Renal pelvis (tissue), 4 donors: Measurements from ENCODE around the gene TNFAIP1. TPM values are rescaled to one million over a fixed set of nuclear protein-coding genes. Genes with fewer than 3 reads are reported as not detected.

ENCODE experiments used
- DNase-seq: peaks from one replicate; pipeline ENCODE4 v3.0.0-alpha.2; 2013
- polyA plus RNA-seq, 3 donors: library from polyadenylated mRNA; unstranded; fragments of 120-200 nt; gene quantifications; one replicate each; pipeline ENCODE4 v1.2.1, GENCODE V29; 2013; ENCODE audit not compliant: insufficient read length in 3 of 3

Gene TNFAIP1
- polyA plus RNA-seq, 3 donors: 40.7 to 44.6 (median 44.5) TPM

- no peak for DNase-seq
Measured at GRCh38 chr17:28395426-28395825, 59.9 kb downstream of the TNFAIP1 start.

- DNase-seq: no peak
Measured at GRCh38 chr17:28395968-28396367, 60.4 kb downstream of the TNFAIP1 start.

Other genes starting within 250 kb of the TNFAIP1 start
- 10 to 100 TPM; 53.6 to 62.3 (median 54.4) TPM for gene TMEM97, start 16.6 kb upstream of the TNFAIP1 start, polyA plus RNA-seq
- gene IFT20, start 289 bp upstream of the TNFAIP1 start, polyA plus RNA-seq: 10 to 100 TPM; 50.6 to 58.9 (median 54.0) TPM
- gene POLDIP2, start 21.8 kb downstream of the TNFAIP1 start, polyA plus RNA-seq: 100 to 1,000 TPM in 1 of 3 donors, 10 to 100 TPM in 2; 87.6 to 102 (median 93.9) TPM
- gene SEBOX, start 29.4 kb downstream of the TNFAIP1 start, polyA plus RNA-seq: not detected
- 10 to 100 TPM; 18.7 to 25.2 (median 20.4) TPM for gene VTN, start 34.5 kb downstream of the TNFAIP1 start, polyA plus RNA-seq
- gene SARM1, start 35.9 kb downstream of the TNFAIP1 start, polyA plus RNA-seq: 10 to 100 TPM; 14.9 to 16.8 (median 15.9) TPM
- gene SLC46A1, start 70.5 kb downstream of the TNFAIP1 start, polyA plus RNA-seq: 10 to 100 TPM; 11.4 to 16.8 (median 14.9) TPM
- 10 to 100 TPM; 13.0 to 18.8 (median 16.9) TPM for gene SLC13A2, start 137.9 kb downstream of the TNFAIP1 start, polyA plus RNA-seq
- gene FOXN1, start 170.6 kb downstream of the TNFAIP1 start, polyA plus RNA-seq: under 1 TPM; 0.47 to 0.69 (median 0.57) TPM
- 10 to 100 TPM; 60.8 to 78.8 (median 70.3) TPM for gene UNC119, start 216.9 kb downstream of the TNFAIP1 start, polyA plus RNA-seq
- 100 to 1,000 TPM in 2 of 3 donors, 10 to 100 TPM in 1; 95.6 to 111 (median 107) TPM for gene PIGS, start 235.8 kb downstream of the TNFAIP1 start, polyA plus RNA-seq
- gene ALDOC, start 241.1 kb downstream of the TNFAIP1 start, polyA plus RNA-seq: 10 to 100 TPM; 29.6 to 31.2 (median 30.1) TPM